ENCODE data around the gene EXOC3L1. TPM values are rescaled to one million over a fixed set of nuclear protein-coding genes. Genes with fewer than 3 reads are reported as not detected.
A peak's percentile ranks its signal among the peaks of the same experiment; 100 is the strongest.

The EXOC3L1 gene
- total and polyA plus RNA-seq, 2 of the 13 experiments (the other 11 are each of a cell fraction or from before 2014, with no cell fraction given): 0.12 TPM; not detected in 1

DNA sequence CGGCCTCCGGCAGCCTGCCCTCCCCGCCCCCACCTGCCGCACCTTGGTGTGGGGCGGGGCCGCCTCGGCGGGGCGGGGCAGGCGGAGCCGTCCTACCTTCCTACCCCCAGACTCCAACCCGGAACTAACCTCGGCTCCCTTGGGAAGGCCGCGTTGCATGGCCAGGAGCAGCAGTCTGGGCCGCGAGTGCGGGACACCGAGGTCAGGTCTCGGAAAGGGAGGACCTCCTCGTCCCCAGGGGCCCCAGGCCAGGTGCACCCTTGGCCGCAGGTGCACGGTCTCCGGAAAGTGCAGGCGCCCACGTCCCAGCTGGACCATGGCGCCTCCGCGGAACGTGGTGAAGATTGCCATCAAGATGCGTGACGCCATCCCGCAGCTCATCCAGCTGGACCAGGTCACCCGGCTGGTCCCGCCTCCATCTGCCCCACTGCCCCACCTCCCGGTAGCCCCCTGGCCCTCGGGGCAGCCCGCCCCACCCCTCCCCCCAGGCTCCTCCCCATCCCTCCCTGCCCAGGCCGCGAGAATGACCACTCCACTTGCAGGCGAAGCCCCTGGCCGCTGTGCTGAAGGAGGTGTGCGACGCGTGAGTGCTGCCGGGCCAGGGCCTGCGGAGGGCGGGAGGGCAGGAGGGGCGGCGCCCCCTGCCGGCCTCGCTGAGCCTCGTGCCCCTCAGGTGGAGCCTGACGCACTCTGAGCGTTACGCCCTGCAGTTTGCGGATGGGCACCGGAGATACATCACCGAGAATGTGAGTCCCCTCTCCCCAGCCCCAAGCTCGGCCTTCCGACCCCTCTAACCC, 9.3 kb upstream of the EXOC3L1 start, which contains the start of gene ELMO3:
Gene ELMO3 (plus strand): TSS at position 121 of the 797 bp plus-strand sequence. CDS start 196 bp downstream, at position 317.
- in situ Hi-C loops (cut with HindIII; ENCODE audit: extremely low pct_ligation_motif_present, low pct_unique_long_range_greater_than_20kb) (no loop called here), intact Hi-C loops (cut with micrococcal nuclease; ENCODE audit: unreplicated experiment) (no loop called here)
- 96% methylated on average over 36 of the region's 61 CpGs for WGBS (ENCODE audit: low lambda C conversion rate)
- TF ChIP-seq AGO1 (IDR thresholded peaks at IDR 0.05; ENCODE audit: low read depth, low read length, poor library complexity, severe bottlenecking): peak; percentile 32
- TF ChIP-seq TBL1XR1 (IDR thresholded peaks at IDR 0.05; ENCODE audit: borderline replicate concordance, low read length, partially characterized antibody): no peak
- no peak for TF ChIP-seq MXD4 (CRISPR knock-in tag; IDR thresholded peaks at IDR 0.05)
- TF ChIP-seq TBP (CRISPR knock-in tag; IDR thresholded peaks at IDR 0.05): no peak
- TF ChIP-seq, protein P1, sequence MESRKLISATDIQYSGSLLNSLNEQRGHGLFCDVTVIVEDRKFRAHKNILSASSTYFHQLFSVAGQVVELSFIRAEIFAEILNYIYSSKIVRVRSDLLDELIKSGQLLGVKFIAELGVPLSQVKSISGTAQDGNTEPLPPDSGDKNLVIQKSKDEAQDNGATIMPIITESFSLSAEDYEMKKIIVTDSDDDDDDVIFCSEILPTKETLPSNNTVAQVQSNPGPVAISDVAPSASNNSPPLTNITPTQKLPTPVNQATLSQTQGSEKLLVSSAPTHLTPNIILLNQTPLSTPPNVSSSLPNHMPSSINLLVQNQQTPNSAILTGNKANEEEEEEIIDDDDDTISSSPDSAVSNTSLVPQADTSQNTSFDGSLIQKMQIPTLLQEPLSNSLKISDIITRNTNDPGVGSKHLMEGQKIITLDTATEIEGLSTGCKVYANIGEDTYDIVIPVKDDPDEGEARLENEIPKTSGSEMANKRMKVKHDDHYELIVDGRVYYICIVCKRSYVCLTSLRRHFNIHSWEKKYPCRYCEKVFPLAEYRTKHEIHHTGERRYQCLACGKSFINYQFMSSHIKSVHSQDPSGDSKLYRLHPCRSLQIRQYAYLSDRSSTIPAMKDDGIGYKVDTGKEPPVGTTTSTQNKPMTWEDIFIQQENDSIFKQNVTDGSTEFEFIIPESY (CRISPR knock-in tag; IDR thresholded peaks at IDR 0.05): peak; percentile 53; the same call in 1 of the 2 replicates
- 0 out of 2 replicates have a peak, but pooled peaks have one; percentile 3 for TF ChIP-seq KDM2A (CRISPR knock-in tag; IDR thresholded peaks at IDR 0.05; ENCODE audit: borderline replicate concordance, low read depth)
- 0 out of 2 replicates have a peak, but pooled peaks have one; percentile 5 for TF ChIP-seq POLR2G (IDR thresholded peaks at IDR 0.05; ENCODE audit: low read depth, low read length)
- no peak for TF ChIP-seq NCOA2 (CRISPR knock-in tag; IDR thresholded peaks at IDR 0.05)
- TF ChIP-seq HOXA3 (CRISPR knock-in tag; IDR thresholded peaks at IDR 0.05): peak; percentile 17; the same call in 1 of the 2 replicates
- peak; percentile 12; the same call in 1 of the 2 replicates for TF ChIP-seq ZNF768 (CRISPR knock-in tag; IDR thresholded peaks at IDR 0.05)
- TF ChIP-seq, protein P2, sequence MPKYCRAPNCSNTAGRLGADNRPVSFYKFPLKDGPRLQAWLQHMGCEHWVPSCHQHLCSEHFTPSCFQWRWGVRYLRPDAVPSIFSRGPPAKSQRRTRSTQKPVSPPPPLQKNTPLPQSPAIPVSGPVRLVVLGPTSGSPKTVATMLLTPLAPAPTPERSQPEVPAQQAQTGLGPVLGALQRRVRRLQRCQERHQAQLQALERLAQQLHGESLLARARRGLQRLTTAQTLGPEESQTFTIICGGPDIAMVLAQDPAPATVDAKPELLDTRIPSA (CRISPR knock-in tag; IDR thresholded peaks at IDR 0.05; ENCODE audit: borderline replicate concordance): no peak
- peak; percentile 97 for TF ChIP-seq AGO2 (optimal IDR thresholded peaks at IDR 0.05; ENCODE audit: low read depth, low read length)
- TF ChIP-seq RBFOX2 (IDR thresholded peaks at IDR 0.05; ENCODE audit: low read depth, low read length): peak; percentile 85
- TF ChIP-seq HNRNPK (IDR thresholded peaks at IDR 0.05; ENCODE audit: low read depth, low read length, poor library complexity, severe bottlenecking): peak; percentile 18
- no peak for ATAC-seq
- DNase-seq (ENCODE audit: low spot score): no peak
- H3K27me3 ChIP-seq (ENCODE audit: control insufficient read depth in 1 of 2, insufficient read depth in 2 of 2, low read length in 2 of 2): no peaks in the 10 kb centered on the region
- H3K36me3 ChIP-seq (replicated peaks in 1 of 2; ENCODE audit: control insufficient read depth in 1 of 2, insufficient read depth in 2 of 2, low read length in 2 of 2): peaks cover 53 to 76% of the 10 kb centered on the region in 2 experiments
- H3K9me3 ChIP-seq (ENCODE audit: low read length): no peaks in the 10 kb centered on the region
- CTCF ChIA-PET (ENCODE audit: low intra/inter-chr PET ratio, low total read pairs): no interaction called here
- POLR2A ChIA-PET: interaction anchor here (1.8 kb wide), 1 partner anchor 27 kb away, joined by 5 read pairs; the partner anchor contains the start of gene TMEM208
- no TSS peak for BruUV-seq (replicated peaks)
- no peaks in the 10 kb centered on the region for H4K20me1 ChIP-seq (ENCODE audit: insufficient read depth, low read length)
- H3K9ac ChIP-seq (ENCODE audit: insufficient read depth, low read depth, low read length): no peak within 1 kb of the TSS
- H3K4me3 ChIP-seq (replicated peaks in 1 of 3; ENCODE audit: insufficient read depth in 1 of 3, low read depth in 2 of 3, low read length in 3 of 3): no peak within 1 kb of the TSS
- no peak for FAIRE-seq
- H3K27ac ChIP-seq (ENCODE audit: extremely low read length, insufficient read depth, low read length): peak within 1 kb of the TSS; percentile 4
- H3K4me2 ChIP-seq (ENCODE audit: low read depth, low read length): no peak within 1 kb of the TSS
- 0 out of 2 replicates have a peak, but pooled peaks cover 2% of the 10 kb centered on the region for H3K4me1 ChIP-seq (ENCODE audit: insufficient read depth, low read length)
- H3K79me2 ChIP-seq (ENCODE audit: insufficient read depth, low read length): no peaks in the 10 kb centered on the region
- H2AFZ ChIP-seq (ENCODE audit: low read length): no peak within 1 kb of the TSS

Measured in HepG2 (cell line).